ENCODE measurements around the gene POLR2J3.
"Not testable (repeated sequence)": the region's sequence is repeated elsewhere in the genome, so short reads cannot be mapped to it uniquely, and the experiment has no call there.

The POLR2J3 gene

DNA sequence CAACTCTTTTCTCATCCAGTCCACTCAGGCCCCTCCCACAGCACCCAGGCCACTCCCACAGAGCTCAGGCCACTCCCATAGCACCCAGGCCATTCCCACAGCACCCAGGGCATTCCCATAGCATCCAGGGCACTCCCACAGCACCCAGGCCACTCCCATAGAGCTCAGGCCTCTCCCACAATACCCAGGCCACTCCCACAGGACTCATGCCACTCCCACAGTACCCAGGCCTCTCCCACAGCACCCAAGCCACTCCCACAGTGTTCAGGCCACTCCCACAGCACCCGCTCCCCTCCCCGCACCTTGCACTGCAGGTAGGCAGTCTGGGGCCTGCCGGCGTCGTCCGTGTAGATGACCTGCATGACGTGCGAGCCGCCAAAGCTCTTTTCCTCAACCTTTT lies 17.5 kb upstream of the POLR2J3 start:
- DNase-seq, result not testable (repeated sequence)

GRCh38 chr7:102583495-102583894 lies 11.1 kb upstream of the POLR2J3 start:
- DNase-seq, result not testable (repeated sequence)

DNA sequence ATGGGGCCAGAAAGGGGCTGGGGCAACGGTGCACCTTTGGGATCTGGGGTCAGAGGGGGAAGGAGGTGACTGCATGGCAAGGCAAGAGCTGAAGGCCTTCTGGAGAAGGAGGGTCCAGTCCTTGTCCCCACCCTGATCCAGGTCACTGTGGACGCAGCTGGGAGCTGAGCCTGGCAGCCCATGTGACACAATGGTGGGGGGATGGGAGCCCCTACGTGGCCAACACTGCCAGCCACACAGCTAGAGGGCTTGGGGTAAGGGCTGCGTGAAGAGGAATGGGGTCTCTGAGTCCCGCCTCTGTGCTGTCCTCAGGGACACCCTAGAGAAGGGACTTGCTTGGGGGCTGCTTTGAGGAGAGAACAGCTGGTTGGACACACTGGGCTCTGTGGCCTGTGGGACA lies 9.3 kb upstream of the POLR2J3 start:
- not testable (repeated sequence) for DNase-seq

GRCh38 chr7:102578486-102578885 lies 6.1 kb upstream of the POLR2J3 start:
- not testable (repeated sequence) for DNase-seq

DNA sequence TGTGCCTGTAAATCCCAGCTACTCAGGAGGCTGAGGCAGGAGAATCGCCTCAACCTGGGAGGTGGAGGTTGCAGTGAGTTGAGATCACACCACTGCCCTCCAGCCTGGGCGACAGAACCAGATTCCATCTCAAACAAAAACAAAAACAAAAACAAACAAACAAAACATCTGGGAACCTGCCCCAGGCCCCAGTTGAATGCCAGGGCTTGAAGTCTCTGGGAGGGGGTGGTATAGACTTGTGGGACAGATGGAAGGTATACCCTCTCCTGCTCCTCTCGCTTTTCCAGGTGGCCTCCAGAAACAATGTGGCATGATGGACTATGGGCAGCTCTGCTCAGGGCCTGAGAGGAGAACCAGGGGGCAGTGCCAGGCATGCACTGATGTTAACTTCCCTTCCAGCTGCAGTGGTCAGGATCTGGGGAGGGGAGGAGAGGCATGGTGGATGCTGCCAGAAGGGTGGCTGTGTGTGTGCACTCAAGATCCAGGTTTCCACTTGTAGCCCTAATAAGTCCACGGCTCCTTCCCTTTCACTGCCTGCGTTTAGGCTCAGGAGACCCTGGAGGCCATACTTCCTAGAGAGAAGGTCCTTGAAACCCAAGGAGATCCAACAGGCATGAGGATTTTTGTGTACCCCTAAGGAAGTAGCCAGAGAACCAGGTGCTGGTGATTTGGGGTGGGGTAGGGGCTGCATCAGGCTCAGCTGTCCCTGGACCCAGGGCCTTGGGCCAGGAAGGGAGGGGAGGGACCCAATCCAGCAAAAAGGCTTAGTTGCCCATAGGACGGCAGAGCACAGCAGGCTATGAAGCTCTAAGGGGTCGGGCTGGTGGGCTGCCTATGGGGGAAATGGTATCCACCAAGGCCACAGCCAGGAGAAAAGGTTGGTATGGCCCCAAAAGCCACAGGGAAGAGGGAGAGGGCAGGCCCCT lies 5.2 kb upstream of the POLR2J3 start:
- not testable (repeated sequence) for DNase-seq

DNA sequence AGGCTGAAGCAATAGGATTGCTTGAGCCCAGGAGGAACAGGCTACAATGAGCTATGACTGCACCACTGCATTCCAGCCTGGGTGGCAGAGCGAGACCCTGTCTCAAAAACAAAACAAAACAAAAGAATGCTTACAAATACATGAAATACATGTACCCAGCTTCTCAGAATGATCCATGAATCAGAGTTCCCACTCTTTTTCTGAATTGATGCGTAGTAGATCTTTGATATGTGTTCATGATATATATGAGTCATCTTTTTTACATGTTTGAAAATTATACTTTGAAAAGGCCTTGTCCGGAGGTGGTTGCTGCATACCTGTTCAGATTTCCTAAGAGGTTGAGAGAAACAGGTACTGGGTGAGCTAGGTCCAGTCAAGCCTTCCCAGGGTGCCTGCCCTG lies 4.0 kb upstream of the POLR2J3 start:
- not testable (repeated sequence) for DNase-seq

GRCh38 chr7:102574607-102575006 lies 2.2 kb upstream of the POLR2J3 start:
- DNase-seq, result not testable (repeated sequence)

DNA sequence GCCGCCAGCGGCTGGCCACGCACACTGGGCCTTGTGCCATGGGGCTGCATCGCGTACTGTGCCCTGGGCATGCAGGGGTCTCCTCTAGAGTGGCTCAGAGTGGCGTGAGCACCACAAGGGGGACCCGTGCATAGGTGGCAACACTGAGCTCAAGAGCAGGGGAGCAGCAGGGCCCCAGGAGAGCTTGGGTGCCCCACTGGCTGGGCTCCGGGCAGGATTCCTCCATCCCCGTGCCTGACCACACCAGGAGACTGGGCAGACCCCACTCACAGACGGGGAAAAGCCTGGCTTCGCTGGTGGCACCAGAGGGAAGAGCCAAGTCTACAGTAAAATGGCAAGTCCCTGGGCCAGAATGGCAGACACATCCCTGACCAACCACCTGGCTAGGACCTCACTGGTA lies 3.8 kb downstream of the POLR2J3 start:
- not testable (repeated sequence) for DNase-seq

DNA sequence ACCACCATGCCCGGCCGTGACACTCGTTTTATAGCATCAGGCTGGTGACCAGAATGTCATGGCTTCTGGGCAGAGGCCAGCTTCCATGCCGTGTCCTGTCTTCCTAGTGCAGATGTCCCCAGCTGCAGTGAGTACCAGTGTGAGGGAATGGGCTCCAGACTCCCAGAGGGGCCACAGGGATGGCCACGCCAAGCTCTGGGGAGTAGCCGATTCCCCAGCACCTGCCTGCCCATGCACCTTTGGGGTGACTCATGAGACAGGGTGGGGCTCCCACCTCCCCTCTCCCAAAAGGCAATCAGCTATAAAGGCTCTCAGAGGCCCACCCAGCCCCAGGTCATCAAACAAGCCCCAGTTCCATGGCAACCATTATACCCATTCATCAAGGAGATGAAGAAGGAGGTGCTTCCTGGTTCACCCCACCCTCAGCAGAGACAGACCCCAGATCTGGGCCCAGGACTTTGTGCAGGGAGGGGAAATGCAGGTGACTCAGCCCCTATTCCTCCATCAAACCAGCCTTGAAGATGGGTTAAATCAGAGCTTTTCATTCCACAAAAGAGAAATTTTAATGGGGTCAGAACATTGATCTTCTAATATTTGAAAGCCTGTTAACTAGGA lies 21.5 kb downstream of the POLR2J3 start, which contains the start of gene SPDYE2:
SPDYE2 (plus strand) TSS at position 419 of the 615 bp plus-strand sequence. CDS start 2,030 bp downstream, outside the sequence.
- not testable (repeated sequence) for DNase-seq

DNA sequence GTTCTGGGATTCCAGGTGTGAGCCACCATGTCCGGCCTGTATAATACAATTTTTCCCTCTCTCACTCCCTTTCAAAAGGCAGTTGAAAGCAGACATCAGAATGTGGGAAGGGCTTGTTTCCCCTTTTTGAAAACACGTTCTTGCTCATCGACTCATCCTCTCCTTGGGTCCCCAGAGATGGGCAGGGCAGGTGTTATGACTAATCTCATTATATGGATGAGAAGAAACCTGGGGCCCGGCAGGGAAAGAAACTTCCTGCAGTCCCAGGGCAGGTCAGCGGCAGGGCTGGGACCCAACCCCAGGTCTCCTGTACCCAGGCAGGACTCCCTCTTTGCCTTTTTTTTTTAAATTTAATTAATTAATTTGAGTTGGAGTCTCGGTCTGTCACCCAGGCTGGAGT lies 26.0 kb downstream of the POLR2J3 start:
- DNase-seq, result not testable (repeated sequence)

GRCh38 chr7:102545288-102545687 lies 27.1 kb downstream of the POLR2J3 start:
- DNase-seq, result not testable (repeated sequence)

GRCh38 chr7:102544372-102544771 lies 28.0 kb downstream of the POLR2J3 start:
- not testable (repeated sequence) for DNase-seq

GRCh38 chr7:102543596-102543995 lies 28.8 kb downstream of the POLR2J3 start, which contains the start of gene UPK3BL2:
Gene UPK3BL2, minus strand, starts transcription at chr7:102543696. Its CDS starts 60 bp downstream, at chr7:102543636.
- DNase-seq, result not testable (repeated sequence)

DNA sequence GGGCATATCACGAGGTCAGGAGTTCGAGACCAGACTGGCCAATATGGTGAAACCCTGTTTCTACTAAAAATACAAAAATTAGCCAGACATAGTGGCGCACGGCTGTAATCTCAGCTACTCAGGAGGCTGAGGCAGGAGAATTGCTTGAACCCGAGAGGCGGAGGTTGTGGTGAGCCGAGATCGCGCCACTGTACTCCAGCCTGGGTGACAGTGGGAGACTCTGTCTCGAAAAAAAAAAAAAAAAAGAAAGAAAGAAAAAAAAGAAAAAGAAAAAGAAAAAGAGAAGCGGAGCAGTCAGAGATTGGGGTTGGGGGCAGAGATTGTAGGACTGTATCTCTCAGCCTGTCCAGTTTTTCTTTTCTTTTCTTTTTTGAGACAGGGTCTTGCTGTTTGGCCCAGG lies 29.6 kb downstream of the POLR2J3 start:
- DNase-seq, result not testable (repeated sequence)

DNA sequence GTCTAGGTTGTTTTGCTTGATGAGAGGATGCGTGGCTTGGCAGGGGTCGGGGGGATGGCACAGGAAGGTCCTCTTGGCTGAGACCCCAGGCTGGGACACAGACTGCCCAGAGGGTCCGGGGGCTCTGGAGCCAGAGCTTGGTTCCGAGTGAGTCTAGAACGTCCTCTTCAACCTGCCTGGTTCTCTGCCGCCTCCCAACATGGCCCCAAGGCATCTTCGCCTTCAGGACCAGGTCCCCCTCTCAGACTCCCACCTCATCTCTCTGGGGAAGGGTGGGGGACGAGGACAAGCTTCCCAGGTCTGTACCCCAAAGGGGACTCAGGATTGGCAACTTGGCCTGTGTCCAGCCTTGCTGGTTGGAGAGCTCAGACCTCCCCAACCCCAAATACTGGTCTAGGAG lies 30.3 kb downstream of the POLR2J3 start:
- not testable (repeated sequence) for DNase-seq

- not testable (repeated sequence) for DNase-seq
Measured at GRCh38 chr7:102540604-102541003, 31.8 kb downstream of the POLR2J3 start.

DNA sequence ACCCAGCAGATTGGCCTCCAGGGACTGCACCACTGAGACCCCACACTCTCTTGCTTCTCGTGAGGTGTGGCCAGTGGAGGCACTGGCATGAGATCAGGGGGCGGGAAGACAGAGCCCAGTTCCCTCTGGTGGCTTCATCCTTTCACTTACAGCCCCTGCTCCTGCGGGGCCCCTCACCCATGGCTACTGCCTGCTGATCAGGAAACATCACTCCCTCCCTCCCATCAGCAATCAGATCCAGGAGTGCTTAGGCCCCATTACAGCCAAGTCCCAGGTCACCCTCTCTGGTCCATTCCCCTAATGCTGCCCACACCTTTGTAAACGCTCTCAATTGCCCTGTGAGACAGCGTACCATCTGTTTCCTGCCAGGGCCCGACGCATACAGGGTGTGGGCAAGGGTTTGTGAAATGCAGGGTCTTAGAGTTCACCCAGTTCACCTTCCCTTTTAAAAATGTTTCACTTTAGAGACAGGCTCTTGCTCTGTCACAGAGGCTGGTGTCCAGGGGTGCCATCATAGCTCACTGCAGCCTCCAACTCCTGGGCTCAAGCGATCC lies 37.2 kb downstream of the POLR2J3 start:
- DNase-seq, result not testable (repeated sequence)

DNA sequence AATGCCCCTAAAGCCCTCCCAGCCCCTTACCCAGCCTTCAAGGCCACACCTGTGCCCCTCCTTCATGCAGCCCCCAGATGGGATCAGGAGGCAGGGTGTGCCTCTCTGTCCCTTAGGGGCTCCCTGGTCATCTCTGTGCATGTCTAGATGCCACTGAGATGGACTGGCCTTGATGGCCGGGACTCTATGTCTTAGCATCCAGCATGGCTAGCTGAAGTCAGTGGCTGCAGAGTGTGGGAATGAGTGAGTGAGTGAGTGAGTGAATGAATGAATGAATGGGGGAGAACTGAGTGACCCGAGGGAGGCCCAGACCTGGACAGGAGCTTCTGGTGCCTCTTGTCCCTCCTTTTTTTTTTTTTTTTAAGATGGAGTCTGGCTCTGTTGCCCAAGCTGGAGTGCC lies 40.3 kb downstream of the POLR2J3 start:
- not testable (repeated sequence) for DNase-seq

DNA sequence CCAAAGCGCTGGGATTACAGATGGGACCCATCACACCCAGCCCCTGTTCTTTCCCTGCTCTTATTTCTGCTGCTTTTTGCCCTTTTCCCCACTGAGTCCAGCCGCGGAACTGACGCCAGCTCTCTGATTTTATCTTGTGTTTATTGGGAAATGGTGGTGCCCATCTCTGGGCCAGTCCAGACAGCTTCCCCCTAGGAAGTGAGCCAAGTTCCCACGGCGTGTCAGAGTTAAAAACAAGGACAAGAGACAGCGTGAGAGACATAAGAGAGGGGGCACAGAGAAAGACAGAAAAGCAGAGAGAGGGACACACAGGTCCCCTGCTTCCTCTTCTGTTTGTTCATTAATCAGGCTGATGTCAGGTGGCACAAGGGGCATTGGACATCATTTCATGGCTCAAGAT lies 40.8 kb downstream of the POLR2J3 start:
- not testable (repeated sequence) for DNase-seq

DNA sequence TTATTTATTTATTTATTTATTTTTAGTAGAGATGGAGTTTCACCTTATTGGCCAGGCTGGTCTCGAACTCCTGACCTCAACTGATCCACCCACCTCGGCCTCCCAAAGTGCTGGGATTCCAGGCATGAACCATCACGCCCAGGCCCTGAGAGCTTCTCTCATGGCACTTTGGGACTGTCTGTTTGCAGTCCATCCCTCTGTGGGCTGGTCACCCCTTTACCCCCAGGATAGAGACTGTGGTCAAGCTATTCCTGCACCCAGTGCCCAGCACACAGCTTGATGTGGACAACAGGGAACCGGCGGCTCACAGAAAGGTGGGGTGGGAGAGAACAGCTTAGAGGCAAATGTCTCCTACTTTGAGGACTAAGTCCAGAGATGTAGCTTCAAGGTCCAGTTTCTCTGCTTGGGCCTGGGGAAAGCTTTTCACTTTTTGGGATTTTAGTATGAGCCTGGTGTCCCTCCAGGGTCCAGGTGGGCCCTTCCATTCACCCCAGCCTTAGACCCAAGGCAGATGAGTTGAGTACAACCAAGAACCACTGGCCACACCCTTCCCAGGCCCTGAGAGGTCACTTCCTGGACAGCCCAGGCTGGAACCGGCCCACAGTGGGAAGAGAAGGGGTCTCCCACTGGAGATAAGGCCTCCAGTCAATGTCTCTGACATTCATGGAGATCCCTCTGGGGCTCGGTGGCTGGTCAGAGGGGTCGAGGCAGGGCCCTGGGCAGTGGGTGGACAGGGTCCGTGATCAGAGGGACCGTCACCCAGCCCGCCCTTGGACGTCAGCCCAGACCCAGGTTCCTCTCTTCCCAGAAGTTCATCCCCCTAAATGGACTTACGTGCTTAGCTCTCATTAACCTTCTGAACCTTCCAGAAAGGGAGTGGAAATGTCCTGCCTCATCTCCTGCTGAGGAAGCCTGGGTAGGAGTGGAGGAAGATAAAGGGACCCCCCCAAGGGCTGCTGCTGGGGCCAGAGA lies 44.3 kb downstream of the POLR2J3 start:
- DNase-seq, result not testable (repeated sequence)

DNA sequence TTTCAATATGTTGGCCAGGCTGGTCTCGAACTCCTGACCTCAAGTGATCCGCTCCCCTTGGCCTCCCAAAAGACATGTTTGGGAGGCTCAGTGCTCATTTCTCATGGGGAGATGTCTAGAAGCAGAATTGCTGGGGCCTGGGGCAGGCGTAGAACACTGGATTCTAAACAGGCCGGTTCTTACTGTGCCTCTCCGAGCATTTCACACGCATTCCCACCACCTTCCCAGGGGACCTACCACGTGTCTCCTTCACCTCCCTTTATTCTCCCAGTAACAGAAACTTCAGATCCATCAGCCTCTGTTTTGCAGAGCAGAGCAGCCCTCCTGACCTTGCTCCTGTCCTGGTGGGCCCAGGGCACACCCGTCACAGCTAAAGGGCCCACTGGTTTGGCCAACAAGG lies 45.2 kb downstream of the POLR2J3 start:
- DNase-seq, result not testable (repeated sequence)
